Lower leg skin (tissue), 3 donors: ENCODE measurements around the gene MYOD1.

Experiments
- POLR2A ChIP-seq, 2 donors: fragments of 450-650 bp; IDR thresholded peaks; one replicate each; pipeline ENCODE4 v1.6.1; 2016 to 2017; ENCODE audit warnings: antibody characterized with exemption in 2 of 2, mild to moderate bottlenecking in 1 of 2, moderate library complexity in 1 of 2
- TF ChIP-seq, protein P1 (sequence below), 3 donors: fragments of 450-650 bp; IDR thresholded peaks; one replicate each; pipeline ENCODE4 v1.5.1; 2016; ENCODE audit warnings: antibody characterized with exemption in 3 of 3, mild to moderate bottlenecking in 3 of 3, moderate library complexity in 2 of 3

DNA sequence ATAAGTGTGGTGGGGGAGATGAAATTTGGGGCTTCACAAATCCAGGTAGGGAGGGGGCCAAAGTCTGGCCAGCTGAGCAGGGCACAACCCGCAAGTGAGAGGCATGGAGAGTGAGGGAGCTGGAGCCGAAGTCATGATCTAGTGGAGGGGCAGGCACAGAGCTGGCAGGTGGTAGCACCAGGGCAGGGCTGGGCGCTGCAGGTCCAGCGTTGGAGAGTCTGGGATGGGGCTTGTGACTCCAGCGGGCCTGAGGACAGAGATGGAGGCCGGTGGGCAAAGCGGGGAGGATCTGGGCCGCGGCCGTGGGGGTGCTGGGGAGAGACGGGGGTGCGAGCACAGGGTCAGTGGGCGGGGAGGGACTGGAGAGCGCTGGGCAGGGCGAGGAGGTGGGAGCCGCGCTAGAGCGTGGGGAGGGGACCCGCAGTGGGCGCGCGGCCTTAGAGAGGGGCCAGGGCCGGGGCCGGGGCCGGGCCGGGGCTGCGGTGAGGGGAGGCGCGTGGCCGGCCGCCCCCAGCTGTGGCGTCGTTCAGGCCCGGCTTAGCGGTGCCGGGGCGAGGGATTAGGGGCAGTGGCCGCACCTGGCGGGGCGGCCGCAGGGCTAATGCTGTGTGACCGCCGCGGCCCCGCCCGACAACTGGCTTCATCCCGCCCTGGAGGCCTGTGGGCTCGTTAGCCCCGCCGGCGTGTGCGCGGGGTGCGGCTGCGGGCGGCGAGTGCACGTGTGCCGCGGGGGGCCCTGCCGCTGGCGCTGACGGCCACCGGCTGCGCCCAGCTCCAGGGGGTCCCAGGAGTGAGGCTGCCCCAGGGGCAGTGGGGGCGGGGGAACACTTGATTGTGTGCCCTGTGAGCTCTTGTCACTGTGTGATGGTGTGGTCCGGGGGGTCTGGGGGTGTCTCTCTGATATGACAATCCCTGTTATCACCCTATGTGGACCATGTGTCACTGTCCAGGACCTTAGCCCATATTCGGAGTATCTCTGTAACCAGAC, 23.6 kb upstream of the MYOD1 start:
- no peak for TF ChIP-seq POLR2A (IDR thresholded peaks at IDR 0.05)
- TF ChIP-seq, protein P1, sequence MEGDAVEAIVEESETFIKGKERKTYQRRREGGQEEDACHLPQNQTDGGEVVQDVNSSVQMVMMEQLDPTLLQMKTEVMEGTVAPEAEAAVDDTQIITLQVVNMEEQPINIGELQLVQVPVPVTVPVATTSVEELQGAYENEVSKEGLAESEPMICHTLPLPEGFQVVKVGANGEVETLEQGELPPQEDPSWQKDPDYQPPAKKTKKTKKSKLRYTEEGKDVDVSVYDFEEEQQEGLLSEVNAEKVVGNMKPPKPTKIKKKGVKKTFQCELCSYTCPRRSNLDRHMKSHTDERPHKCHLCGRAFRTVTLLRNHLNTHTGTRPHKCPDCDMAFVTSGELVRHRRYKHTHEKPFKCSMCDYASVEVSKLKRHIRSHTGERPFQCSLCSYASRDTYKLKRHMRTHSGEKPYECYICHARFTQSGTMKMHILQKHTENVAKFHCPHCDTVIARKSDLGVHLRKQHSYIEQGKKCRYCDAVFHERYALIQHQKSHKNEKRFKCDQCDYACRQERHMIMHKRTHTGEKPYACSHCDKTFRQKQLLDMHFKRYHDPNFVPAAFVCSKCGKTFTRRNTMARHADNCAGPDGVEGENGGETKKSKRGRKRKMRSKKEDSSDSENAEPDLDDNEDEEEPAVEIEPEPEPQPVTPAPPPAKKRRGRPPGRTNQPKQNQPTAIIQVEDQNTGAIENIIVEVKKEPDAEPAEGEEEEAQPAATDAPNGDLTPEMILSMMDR (IDR thresholded peaks at IDR 0.05): no peak
